Kidney (tissue), 22 donors: ENCODE results near the gene RPS19BP1. TPM values are rescaled to one million over a fixed set of nuclear protein-coding genes. Genes with fewer than 3 reads are reported as not detected.
A peak's percentile ranks its signal among the peaks of the same experiment; 100 is the strongest.

Source experiments
- DNase-seq, 5 donors: peaks; one replicate each; pipeline ENCODE4 v3.0.0-alpha.2; 2013 to 2020
- FAIRE-seq: peaks from 2 replicates; lab custom pipeline; 2012; peaks lifted over from hg19 to GRCh38; lab: Jason Lieb, UNC
- H3K27ac ChIP-seq, 2 donors: one replicate each; pipeline ENCODE4 v1.7.0; 2013; ENCODE audit warnings: low read depth in 2 of 2, low read length in 2 of 2, inconsistent platforms in 1 of 2
- H3K27me3 ChIP-seq: one replicate; pipeline ENCODE4 v1.7.1; 2013; ENCODE audit warnings: low read length, inconsistent platforms; ENCODE audit not compliant: control insufficient read depth, insufficient read depth
- H3K36me3 ChIP-seq, 3 donors: one replicate each; pipeline versions ENCODE4 v1.7.0 to v1.7.1; 2013; ENCODE audit warnings: low read length in 3 of 3, control low read depth in 1 of 3, inconsistent platforms in 1 of 3; ENCODE audit not compliant: insufficient read depth in 3 of 3, control insufficient read depth in 2 of 3
- H3K4me1 ChIP-seq, 3 donors: one replicate each; pipeline versions ENCODE4 v1.7.0 to v1.7.1; 2013; ENCODE audit warnings: low read length in 3 of 3, inconsistent platforms in 1 of 3, low read depth in 1 of 3; ENCODE audit not compliant: control insufficient read depth in 2 of 3, insufficient read depth in 2 of 3
- H3K4me3 ChIP-seq, 3 donors: one replicate each; pipeline versions ENCODE4 v1.7.0 to v1.8.1; 2013; ENCODE audit warnings: low read length in 3 of 3, control low read depth in 1 of 3, inconsistent platforms in 1 of 3
- H3K9ac ChIP-seq, 3 donors: one replicate each; pipeline versions ENCODE4 v1.7.0 to v1.7.1; 2013; ENCODE audit warnings: low read length in 3 of 3, control low read depth in 1 of 3, inconsistent platforms in 1 of 3
- H3K9me3 ChIP-seq, 3 donors: one replicate each; pipeline versions ENCODE4 v1.7.0 to v1.7.1; 2013; ENCODE audit warnings: low read length in 3 of 3, control low read depth in 1 of 3, inconsistent platforms in 1 of 3; ENCODE audit not compliant: control insufficient read depth in 2 of 3, insufficient read depth in 1 of 3
- CTCF ChIP-seq: IDR thresholded peaks from 3 replicates; pipeline ENCODE4 v1.5.1; 2012; ENCODE audit warnings: mild to moderate bottlenecking, moderate library complexity, borderline replicate concordance; ENCODE audit not compliant: insufficient read depth; ENCODE audit errors: extremely low read depth
- intact Hi-C: fragments of 100-400 bp; cut with DNase I; formaldehyde crosslinking; loops from one replicate; pipeline ENCODE4 v1.11.1; 2022
- long read RNA-seq, 10 donors: library from polyadenylated mRNA in 1 of 10; unstranded in 1 of 10; transcript quantifications; one replicate each; pipeline ENCODE4 v2.0.0 and lab custom pipeline, GENCODE V29; 2021 to 2026
- polyA plus RNA-seq: library from polyadenylated mRNA; stranded (reverse); fragments of 350-450 nt; fragmentation: Illumina TruSeq; extraction: RNeasy Lipid Tissue Mini Kit (QIAGEN cat#74804); gene quantifications from one replicate; pipeline ENCODE4 v1.2.3, GENCODE V29; 2014; ENCODE audit warnings: low read depth, low replicate concordance; ENCODE audit not compliant: insufficient read depth
- total RNA-seq: library from RNA; stranded (reverse); fragmentation: NEBNext Ultra II Directional; extraction: Animal tissue kit (Norgen Biotek cat#: 25700); gene quantifications from one replicate; pipeline ENCODE4 v1.2.1, GENCODE V29; 2021
- donor health status: control.
- donor health status: control.
- donor health status: control.
- donor health status: control.
- donor health status: control.
- donor health status: DM: yes; HTN: yes; CAD: no.
- donor health status: Normal renal cell carcinoma (clear cell type).

Gene RPS19BP1, protein sequence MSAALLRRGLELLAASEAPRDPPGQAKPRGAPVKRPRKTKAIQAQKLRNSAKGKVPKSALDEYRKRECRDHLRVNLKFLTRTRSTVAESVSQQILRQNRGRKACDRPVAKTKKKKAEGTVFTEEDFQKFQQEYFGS
- 51.8 TPM for total RNA-seq
- polyA plus RNA-seq = 180 TPM
- long read RNA-seq, donor 1, transcript RPS19BP1-203 (3 exons, 852 nt) = minor isoform, 5 of 38 reads
- long read RNA-seq, donor 1, transcript RPS19BP1-201 (4 exons, 927 nt) = major isoform, 32 of 38 reads
- long read RNA-seq, donor 1, partial matches to known transcripts = 0 of 38 reads
- long read RNA-seq, donor 1, other reads (novel, unspliced or antisense) = 0 of 38 reads
- long read RNA-seq, donor 2, transcript RPS19BP1-201 (4 exons, 927 nt) = major isoform, 36 of 40 reads
- long read RNA-seq, donor 2, partial matches to known transcripts = 0 of 40 reads
- long read RNA-seq, donor 2, other reads (novel, unspliced or antisense) = 0 of 40 reads
- long read RNA-seq, donor 3, transcript RPS19BP1-203 (3 exons, 852 nt) = minor isoform, 9 of 64 reads
- long read RNA-seq, donor 3, transcript RPS19BP1-201 (4 exons, 927 nt) = major isoform, 53 of 64 reads
- long read RNA-seq, donor 3, partial matches to known transcripts = 0 of 64 reads
- long read RNA-seq, donor 3, other reads (novel, unspliced or antisense) = 0 of 64 reads
- long read RNA-seq, donor 4, transcript RPS19BP1-203 (3 exons, 852 nt) = minor isoform, 7 of 39 reads
- long read RNA-seq, donor 4, transcript RPS19BP1-201 (4 exons, 927 nt) = major isoform, 32 of 39 reads
- long read RNA-seq, donor 4, partial matches to known transcripts = 0 of 39 reads
- long read RNA-seq, donor 4, other reads (novel, unspliced or antisense) = 0 of 39 reads
- long read RNA-seq, donor 5, partial matches to known transcripts = 0 of 3 reads
- long read RNA-seq, donor 5, other reads (novel, unspliced or antisense) = 0 of 3 reads
- long read RNA-seq, donor 6, transcript RPS19BP1-203 (3 exons, 852 nt) = minor isoform, 11 of 57 reads
- long read RNA-seq, donor 6, transcript RPS19BP1-201 (4 exons, 927 nt) = major isoform, 44 of 57 reads
- long read RNA-seq, donor 6, partial matches to known transcripts = 0 of 57 reads
- long read RNA-seq, donor 6, other reads (novel, unspliced or antisense) = 0 of 57 reads
- long read RNA-seq, donor 7, transcript RPS19BP1-201 (4 exons, 927 nt) = major isoform, 26 of 38 reads
- long read RNA-seq, donor 7, partial matches to known transcripts = 0 of 38 reads
- long read RNA-seq, donor 7, other reads (novel, unspliced or antisense) = 10 of 38 reads
- long read RNA-seq, donor 8, transcript RPS19BP1-203 (3 exons, 852 nt) = minor isoform, 10 of 49 reads
- long read RNA-seq, donor 8, transcript RPS19BP1-201 (4 exons, 927 nt) = major isoform, 37 of 49 reads
- long read RNA-seq, donor 8, partial matches to known transcripts = 0 of 49 reads
- long read RNA-seq, donor 8, other reads (novel, unspliced or antisense) = 0 of 49 reads
- long read RNA-seq, donor 9, transcript RPS19BP1-203 (3 exons, 852 nt) = minor isoform, 5 of 33 reads
- long read RNA-seq, donor 9, transcript RPS19BP1-201 (4 exons, 927 nt) = major isoform, 25 of 33 reads
- long read RNA-seq, donor 9, partial matches to known transcripts = 0 of 33 reads
- long read RNA-seq, donor 9, other reads (novel, unspliced or antisense) = 0 of 33 reads
- long read RNA-seq, donor 10, transcript RPS19BP1-203 (3 exons, 852 nt) = minor isoform, 12 of 46 reads
- long read RNA-seq, donor 10, transcript RPS19BP1-201 (4 exons, 927 nt) = major isoform, 30 of 46 reads
- long read RNA-seq, donor 10, partial matches to known transcripts = 0 of 46 reads
- long read RNA-seq, donor 10, other reads (novel, unspliced or antisense) = 0 of 46 reads

DNA sequence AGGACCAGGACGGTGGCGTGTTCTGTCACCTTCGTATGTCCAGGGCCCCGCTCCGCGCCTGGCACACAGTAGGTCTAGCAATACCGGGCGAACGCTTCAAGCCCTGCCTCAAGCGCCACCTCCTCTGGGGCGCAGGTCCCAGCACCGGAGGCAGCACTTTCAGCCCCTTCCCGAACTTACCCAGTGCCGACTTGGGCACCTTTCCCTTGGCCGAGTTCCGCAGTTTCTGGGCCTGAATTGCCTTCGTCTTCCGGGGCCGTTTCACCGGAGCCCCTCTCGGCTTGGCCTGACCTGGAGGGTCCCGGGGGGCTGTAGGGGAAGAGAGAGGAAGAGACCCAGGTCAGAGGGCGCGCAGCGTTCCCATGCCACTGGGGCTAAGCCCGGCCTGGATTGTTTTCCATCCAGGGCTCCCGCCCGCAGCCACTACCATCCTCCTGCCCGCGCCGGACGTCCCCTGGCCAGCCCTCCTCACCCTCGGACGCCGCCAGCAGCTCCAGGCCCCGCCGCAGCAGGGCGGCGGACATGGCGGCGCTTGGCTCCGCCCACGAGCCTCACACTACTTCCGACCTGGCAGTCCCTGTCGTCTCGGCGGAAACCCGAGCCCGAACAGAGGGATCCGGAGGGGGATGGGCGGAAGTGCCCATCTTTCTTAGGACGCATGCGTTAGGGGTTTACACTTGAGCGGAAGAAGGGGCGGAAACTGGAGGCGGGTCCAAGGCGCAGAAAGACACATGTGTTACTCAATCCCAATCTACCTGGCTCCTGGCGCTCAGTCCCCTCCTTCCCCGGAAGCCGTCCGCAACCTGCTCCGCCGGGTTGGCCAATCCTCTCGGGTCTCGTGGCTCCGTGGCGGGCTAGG lies at the start of gene RPS19BP1:
RPS19BP1 (minus strand) TSS at position 534 of the 859 bp plus-strand sequence; CDS start at position 524, 10 bp downstream.
- Histone ChIP-seq H3K36me3 (peaks cover 0 to 10% (median 6%) of the 10 kb centered on the region in 3 donors), H3K9me3 (no peaks in the 10 kb centered on the region), H3K4me3 (peak within 1 kb of the TSS; percentile 70 to 79 (median 76)), H3K27ac (peak within 1 kb of the TSS; percentile 40 to 92), H3K27me3 (no peaks in the 10 kb centered on the region), H3K4me1 (peaks cover 0 to 46% (median 36%) of the 10 kb centered on the region in 3 donors), H3K9ac (peak within 1 kb of the TSS; percentile 68 to 92 (median 77))
- no peak for TF ChIP-seq CTCF
- FAIRE-seq (peak; percentile 97), DNase-seq (peak; percentile 99 to 100 (median 100))
- intact Hi-C loops = loop anchor here (10.0 kb wide), 1 partner anchor 492 kb away; no protein-coding TSS in a partner anchor

DNA sequence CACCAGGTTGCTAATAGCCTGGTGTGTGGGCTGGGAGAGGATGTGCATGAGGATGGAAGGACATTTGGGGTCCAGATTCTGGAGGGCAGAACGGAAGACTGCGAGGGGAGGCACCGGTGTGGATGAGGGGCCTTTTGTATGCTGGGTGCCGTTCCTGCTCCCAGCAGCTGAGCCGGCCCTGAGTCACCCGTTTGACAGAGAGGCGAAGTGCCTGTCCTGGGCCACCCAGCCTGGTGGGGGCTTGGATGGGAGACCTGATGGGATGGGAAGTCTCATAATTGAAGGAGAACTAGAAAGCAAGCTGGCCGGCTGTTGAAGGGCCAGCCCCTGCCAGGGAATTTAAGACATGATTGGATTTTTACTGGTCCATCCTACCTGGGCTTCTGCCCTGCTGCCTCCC lies 48.8 kb upstream of the RPS19BP1 start:
- FAIRE-seq = no peak
- intact Hi-C loops = no loop called here
- H3K36me3 ChIP-seq = no peaks in the 10 kb centered on the region
- no peak overlapping the region for H3K9ac ChIP-seq
- H3K4me1 ChIP-seq = no peaks in the 10 kb centered on the region
- H3K27ac ChIP-seq = no peak overlapping the region
- no peak overlapping the region for H3K4me3 ChIP-seq
- no peak for DNase-seq
- TF ChIP-seq CTCF = no peak
- H3K27me3 ChIP-seq = no peaks in the 10 kb centered on the region
- no peaks in the 10 kb centered on the region for H3K9me3 ChIP-seq
